PC-9 (cell line): ENCODE measurements around the gene RRM2. TPM values are rescaled to one million over a fixed set of nuclear protein-coding genes. Genes with fewer than 3 reads are reported as not detected.

ENCODE experiments used
- BruUV-seq: library from RNA; stranded (reverse); fragments of 400-500 nt; replicated peaks from 2 replicates; lab custom pipeline; 2021; lab: Mats Ljungman, UMichigan
- CTCF ChIA-PET: fragments of 300-600 bp; sonication (Branson Sonifier 250); formaldehyde crosslinking; loops from one replicate; lab custom pipeline; 2022; ENCODE audit warnings: antibody characterized with exemption; lab: Charles Lee
- POLR2A ChIA-PET: fragments of 300-600 bp; sonication (Branson Sonifier 250); formaldehyde crosslinking; loops from one replicate; lab custom pipeline; 2022; ENCODE audit warnings: antibody characterized with exemption; ENCODE audit not compliant: unreplicated experiment; lab: Charles Lee
- DNase-seq, 2 experiments: peaks; one replicate each; pipeline versions ENCODE4 v3.0.0 to v3.0.0-alpha.2; 2015 to 2022; ENCODE audit warnings: mixed read lengths in 1 of 2
- H2AFZ ChIP-seq: fragments of 200-600 bp; sonication (generic); 2 replicates; pipeline ENCODE4 v1.8.1; 2017; ENCODE audit warnings: antibody characterized with exemption
- H3F3A ChIP-seq: fragments of 200-600 bp; sonication (generic); 2 replicates; pipeline ENCODE4 v1.8.1; 2017; ENCODE audit warnings: antibody characterized with exemption, mild to moderate bottlenecking, low read depth; ENCODE audit not compliant: insufficient read depth
- H3K27ac ChIP-seq: fragments of 200-600 bp; sonication (generic); 2 replicates; pipeline ENCODE4 v1.6.1; 2016; ENCODE audit warnings: mixed run types
- H3K27me3 ChIP-seq: fragments of 200-600 bp; sonication (generic); 2 replicates; pipeline ENCODE4 v1.6.1; 2016; ENCODE audit warnings: low read depth, mixed run types; ENCODE audit not compliant: insufficient read depth
- H3K36me3 ChIP-seq: fragments of 200-600 bp; sonication (generic); 2 replicates; pipeline ENCODE4 v1.6.1; 2016; ENCODE audit warnings: low read depth, mixed run types
- H3K4me1 ChIP-seq: fragments of 200-600 bp; sonication (generic); replicated peaks from 2 replicates; pipeline ENCODE4 v1.6.1; 2016; ENCODE audit warnings: mixed run types; ENCODE audit not compliant: insufficient read depth
- H3K4me2 ChIP-seq: fragments of 200-600 bp; sonication (generic); 2 replicates; pipeline ENCODE4 v1.6.1; 2017; ENCODE audit warnings: mixed run types
- H3K4me3 ChIP-seq: fragments of 200-600 bp; sonication (generic); 2 replicates; pipeline ENCODE4 v1.6.1; 2016; ENCODE audit warnings: mixed run types
- H3K79me2 ChIP-seq: fragments of 200-600 bp; sonication (generic); 2 replicates; pipeline ENCODE4 v1.6.1; 2017; ENCODE audit warnings: low read depth, mixed run types
- H3K9me2 ChIP-seq: fragments of 200-600 bp; sonication (generic); 2 replicates; pipeline ENCODE4 v1.8.1; 2017; ENCODE audit warnings: mild to moderate bottlenecking; ENCODE audit not compliant: insufficient read depth
- H3K9me3 ChIP-seq: fragments of 200-600 bp; sonication (generic); 2 replicates; pipeline ENCODE4 v1.8.1; 2016; ENCODE audit warnings: low read depth; ENCODE audit not compliant: insufficient read depth
- H4K20me1 ChIP-seq: fragments of 200-600 bp; sonication (generic); 2 replicates; pipeline ENCODE4 v1.8.1; 2017; ENCODE audit not compliant: insufficient read depth
- EZH2 ChIP-seq: fragments of 200-600 bp; sonication (generic); IDR thresholded peaks from 2 replicates; pipeline ENCODE4 v1.8.0; 2017; ENCODE audit warnings: antibody characterized with exemption, low read depth
- intact Hi-C: fragments of 100-400 bp; cut with micrococcal nuclease; formaldehyde crosslinking; loops from one replicate; pipeline ENCODE4 v1.10.0; 2022; ENCODE audit not compliant: unreplicated experiment
- total RNA-seq: library from RNA; stranded (reverse); gene quantifications from 2 replicates; pipeline ENCODE4 v1.2.3, GENCODE V29; 2021
- TF ChIP-seq, protein P1 (sequence below): fragments of 200-600 bp; sonication (generic); conservative IDR thresholded peaks from 2 replicates; pipeline ENCODE4 v1.6.1; 2017; ENCODE audit warnings: mixed run types, antibody characterized with exemption, mild to moderate bottlenecking, moderate library complexity

Gene RRM2
- total RNA-seq, 1 experiment from 2014 or later = 105 TPM

DNA sequence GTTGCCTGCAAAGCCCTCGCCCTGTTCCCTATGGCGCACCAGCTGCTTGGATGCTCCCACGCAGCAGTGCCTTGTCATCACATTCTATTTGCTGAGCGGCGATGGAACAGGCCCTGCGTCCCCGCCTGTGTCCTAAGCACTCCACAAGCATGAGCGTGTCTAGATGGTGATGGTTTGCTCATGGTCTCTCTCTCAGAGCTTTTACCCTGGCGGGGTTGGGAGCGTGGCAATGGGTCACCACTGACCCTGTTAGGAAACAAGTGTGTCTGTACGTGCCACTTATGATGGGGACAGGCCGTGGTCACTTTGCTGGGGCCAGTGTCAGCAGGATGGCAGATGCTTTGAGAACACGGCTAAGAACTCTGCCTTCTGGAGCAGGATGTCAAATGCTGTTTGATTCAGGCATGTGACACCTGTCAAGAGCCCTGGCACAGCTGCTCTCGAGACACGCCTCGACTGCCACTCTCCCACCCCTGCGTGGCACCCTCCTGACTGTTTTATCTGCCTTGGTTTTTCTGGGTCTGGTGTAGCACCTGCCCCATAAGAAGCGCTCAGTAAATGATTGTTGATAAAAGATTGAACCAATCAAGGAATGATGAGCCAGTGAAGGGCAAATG is 44.2 kb downstream of the RRM2 start:
- Histone ChIP-seq H3K27me3 (no peaks in the 10 kb centered on the region), H3K9me3 (no peaks in the 10 kb centered on the region), H3K9me2 (no peaks in the 10 kb centered on the region), H3K4me3 (no peak overlapping the region), H2AFZ (no peak overlapping the region), H3K27ac (no peak overlapping the region), H4K20me1 (no peaks in the 10 kb centered on the region), H3K4me2 (no peak overlapping the region), H3K36me3 (no peaks in the 10 kb centered on the region), H3F3A (no peaks in the 10 kb centered on the region), H3K4me1 (no peaks in the 10 kb centered on the region), H3K79me2 (no peaks in the 10 kb centered on the region)
- CTCF ChIA-PET = no interaction called here
- no peak for TF ChIP-seq EZH2
- TF ChIP-seq, protein P1, sequence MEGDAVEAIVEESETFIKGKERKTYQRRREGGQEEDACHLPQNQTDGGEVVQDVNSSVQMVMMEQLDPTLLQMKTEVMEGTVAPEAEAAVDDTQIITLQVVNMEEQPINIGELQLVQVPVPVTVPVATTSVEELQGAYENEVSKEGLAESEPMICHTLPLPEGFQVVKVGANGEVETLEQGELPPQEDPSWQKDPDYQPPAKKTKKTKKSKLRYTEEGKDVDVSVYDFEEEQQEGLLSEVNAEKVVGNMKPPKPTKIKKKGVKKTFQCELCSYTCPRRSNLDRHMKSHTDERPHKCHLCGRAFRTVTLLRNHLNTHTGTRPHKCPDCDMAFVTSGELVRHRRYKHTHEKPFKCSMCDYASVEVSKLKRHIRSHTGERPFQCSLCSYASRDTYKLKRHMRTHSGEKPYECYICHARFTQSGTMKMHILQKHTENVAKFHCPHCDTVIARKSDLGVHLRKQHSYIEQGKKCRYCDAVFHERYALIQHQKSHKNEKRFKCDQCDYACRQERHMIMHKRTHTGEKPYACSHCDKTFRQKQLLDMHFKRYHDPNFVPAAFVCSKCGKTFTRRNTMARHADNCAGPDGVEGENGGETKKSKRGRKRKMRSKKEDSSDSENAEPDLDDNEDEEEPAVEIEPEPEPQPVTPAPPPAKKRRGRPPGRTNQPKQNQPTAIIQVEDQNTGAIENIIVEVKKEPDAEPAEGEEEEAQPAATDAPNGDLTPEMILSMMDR = no peak
- BruUV-seq = no TSS peak
- no peak for DNase-seq
- intact Hi-C loops = no loop called here
- POLR2A ChIA-PET = no interaction called here

DNA sequence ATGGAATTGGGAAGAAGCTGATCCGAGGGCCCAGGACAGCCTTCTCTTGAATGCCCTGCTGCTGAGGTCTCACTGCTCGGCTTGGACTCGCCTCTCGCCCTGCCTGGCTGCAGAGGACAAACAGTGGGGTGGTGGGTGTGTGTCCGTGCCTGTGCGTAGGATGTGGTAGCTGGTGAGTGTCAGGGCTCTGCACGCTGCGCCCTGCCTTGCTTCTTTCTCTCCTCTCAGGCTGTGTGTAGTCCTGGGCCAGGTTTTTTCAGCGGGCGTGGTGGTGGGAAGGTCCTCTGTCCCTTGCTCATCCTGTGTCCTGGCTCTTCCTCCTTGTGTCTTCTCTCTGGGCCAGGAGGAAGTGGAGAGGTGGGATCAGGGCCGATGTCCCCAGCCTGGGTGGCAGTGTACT is 44.8 kb downstream of the RRM2 start:
- intact Hi-C loops = no loop called here
- no peaks in the 10 kb centered on the region for H3K9me2 ChIP-seq
- H3K27ac ChIP-seq = no peak overlapping the region
- no peaks in the 10 kb centered on the region for H3K9me3 ChIP-seq
- H3K79me2 ChIP-seq = no peaks in the 10 kb centered on the region
- TF ChIP-seq EZH2 = no peak
- TF ChIP-seq, protein P1 = no peak
- H3K27me3 ChIP-seq = no peaks in the 10 kb centered on the region
- no peak overlapping the region for H3K4me2 ChIP-seq
- H3K36me3 ChIP-seq = no peaks in the 10 kb centered on the region
- no peaks in the 10 kb centered on the region for H3K4me1 ChIP-seq
- ChIA-PET POLR2A (no interaction called here), CTCF (no interaction called here)
- BruUV-seq = no TSS peak
- no peak for DNase-seq
- H3F3A ChIP-seq = no peaks in the 10 kb centered on the region
- H4K20me1 ChIP-seq = no peaks in the 10 kb centered on the region
- no peak overlapping the region for H2AFZ ChIP-seq
- no peak overlapping the region for H3K4me3 ChIP-seq

DNA sequence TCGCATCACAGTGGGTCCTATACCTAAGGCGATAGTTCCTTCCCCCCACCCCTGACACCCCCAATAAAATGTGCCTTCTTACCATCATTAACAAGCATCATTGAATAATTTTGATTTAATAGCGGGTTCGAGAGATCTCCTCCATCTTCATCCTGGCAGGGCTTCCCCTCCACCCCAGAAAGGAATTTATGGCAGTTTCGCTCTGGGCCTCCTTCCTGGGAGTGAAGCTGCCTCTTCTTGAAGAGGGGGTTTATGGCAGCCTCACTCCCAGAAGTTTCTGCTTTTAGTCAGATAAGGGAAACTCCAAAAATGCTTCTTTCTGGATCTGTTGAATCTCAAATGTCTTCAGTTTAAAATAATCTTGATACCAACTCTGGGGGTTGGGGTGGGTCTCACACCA is 45.7 kb downstream of the RRM2 start:
- CTCF ChIA-PET = no interaction called here
- POLR2A ChIA-PET = no interaction called here
- no TSS peak for BruUV-seq

More for the DNA sequence above, 45.7 kb downstream of the RRM2 start:
- no peak for DNase-seq
- Histone ChIP-seq H3F3A (no peaks in the 10 kb centered on the region), H3K4me3 (no peak overlapping the region), H3K79me2 (no peaks in the 10 kb centered on the region), H3K9me2 (no peaks in the 10 kb centered on the region), H3K4me1 (no peaks in the 10 kb centered on the region), H3K27ac (no peak overlapping the region), H4K20me1 (no peaks in the 10 kb centered on the region), H3K9me3 (no peaks in the 10 kb centered on the region), H3K27me3 (no peaks in the 10 kb centered on the region), H2AFZ (no peak overlapping the region), H3K4me2 (no peak overlapping the region), H3K36me3 (no peaks in the 10 kb centered on the region)
- intact Hi-C loops = no loop called here
- TF ChIP-seq EZH2 = no peak
- TF ChIP-seq, protein P1 = no peak
